BLaER1 (cell line): Measurements from ENCODE around the gene CD55.

Source experiments
- H3K27ac ChIP-seq: shearing (Covaris generic); formaldehyde crosslinking; 2 replicates; pipeline ENCODE4 v1.8.1; 2022
- H3K27me3 ChIP-seq: shearing (Covaris generic); formaldehyde crosslinking; 2 replicates; pipeline ENCODE4 v1.8.1; 2022
- H3K36me3 ChIP-seq: shearing (Covaris generic); formaldehyde crosslinking; 2 replicates; pipeline ENCODE4 v1.8.1; 2022
- H3K4me1 ChIP-seq: shearing (Covaris generic); formaldehyde crosslinking; 2 replicates; pipeline ENCODE4 v1.8.1; 2022
- H3K4me2 ChIP-seq: shearing (Covaris generic); formaldehyde crosslinking; 2 replicates; pipeline ENCODE4 v1.8.1; 2022
- H3K4me3 ChIP-seq: shearing (Covaris generic); formaldehyde crosslinking; 2 replicates; pipeline ENCODE4 v1.8.1; 2022
- H3K9ac ChIP-seq: shearing (Covaris generic); formaldehyde crosslinking; 2 replicates; pipeline ENCODE4 v1.8.1; 2022
- H3K9me3 ChIP-seq: shearing (Covaris generic); formaldehyde crosslinking; 2 replicates; pipeline ENCODE4 v1.8.1; 2022
- H4K20me1 ChIP-seq: shearing (Covaris generic); formaldehyde crosslinking; 2 replicates; pipeline ENCODE4 v1.8.1; 2022
- Cebpa-rat ChIP-seq: shearing (Covaris generic); IDR thresholded peaks from 2 replicates; pipeline ENCODE4 v1.8.1; 2022

The CD55 gene

GRCh38 chr1:207304710-207305488, 16.6 kb upstream of the CD55 start:
- Histone ChIP-seq H3K27ac (no peak overlapping the region), H4K20me1 (no peaks in the 10 kb centered on the region), H3K4me3 (no peak overlapping the region), H3K27me3 (no peaks in the 10 kb centered on the region), H3K36me3 (no peaks in the 10 kb centered on the region), H3K9me3 (0 out of 2 replicates have a peak, but pooled peaks cover 9% of the 10 kb centered on the region), H3K4me1 (peaks cover 5% of the 10 kb centered on the region), H3K9ac (no peak overlapping the region), H3K4me2 (no peak overlapping the region)
- no peak for TF ChIP-seq Cebpa-rat

GRCh38 chr1:207305489-207305873, 16.0 kb upstream of the CD55 start:
- Histone ChIP-seq H3K27ac (no peak overlapping the region), H3K9ac (no peak overlapping the region), H3K9me3 (0 out of 2 replicates have a peak, but pooled peaks cover 9% of the 10 kb centered on the region), H3K4me2 (no peak overlapping the region), H3K4me1 (peaks cover 9% of the 10 kb centered on the region), H3K36me3 (no peaks in the 10 kb centered on the region), H3K27me3 (no peaks in the 10 kb centered on the region), H4K20me1 (no peaks in the 10 kb centered on the region), H3K4me3 (no peak overlapping the region)
- TF ChIP-seq Cebpa-rat = no peak

- peaks cover 14% of the 10 kb centered on the region for H3K4me1 ChIP-seq
Measured at GRCh38 chr1:207306023-207306422, 15.5 kb upstream of the CD55 start.

GRCh38 chr1:207306603-207307002, 14.9 kb upstream of the CD55 start:
- H3K9ac ChIP-seq = no peak overlapping the region
- peaks cover 20% of the 10 kb centered on the region for H3K4me1 ChIP-seq
- no peak overlapping the region for H3K27ac ChIP-seq
- no peak overlapping the region for H3K4me2 ChIP-seq
- TF ChIP-seq Cebpa-rat = no peak
- no peak overlapping the region for H3K4me3 ChIP-seq
- H4K20me1 ChIP-seq = no peaks in the 10 kb centered on the region
- no peaks in the 10 kb centered on the region for H3K36me3 ChIP-seq
- H3K9me3 ChIP-seq = 0 out of 2 replicates have a peak, but pooled peaks cover 9% of the 10 kb centered on the region
- H3K27me3 ChIP-seq = no peaks in the 10 kb centered on the region

More at GRCh38 chr1:207306023-207306422, 15.5 kb upstream of the CD55 start:
- H3K27ac ChIP-seq = no peak overlapping the region
- no peak for TF ChIP-seq Cebpa-rat
- H3K36me3 ChIP-seq = no peaks in the 10 kb centered on the region
- no peaks in the 10 kb centered on the region for H3K27me3 ChIP-seq
- no peaks in the 10 kb centered on the region for H4K20me1 ChIP-seq
- H3K9ac ChIP-seq = no peak overlapping the region
- H3K9me3 ChIP-seq = 0 out of 2 replicates have a peak, but pooled peaks cover 9% of the 10 kb centered on the region
- no peak overlapping the region for H3K4me2 ChIP-seq
- no peak overlapping the region for H3K4me3 ChIP-seq

GRCh38 chr1:207308451-207309190, 12.9 kb upstream of the CD55 start:
- Histone ChIP-seq H3K4me3 (no peak overlapping the region), H3K27ac (no peak overlapping the region), H3K9me3 (no peaks in the 10 kb centered on the region), H3K4me1 (peaks cover 20% of the 10 kb centered on the region), H4K20me1 (no peaks in the 10 kb centered on the region), H3K4me2 (no peak overlapping the region), H3K27me3 (no peaks in the 10 kb centered on the region), H3K36me3 (no peaks in the 10 kb centered on the region), H3K9ac (no peak overlapping the region)
- no peak for TF ChIP-seq Cebpa-rat

- H3K4me1 ChIP-seq = peaks cover 20% of the 10 kb centered on the region
- H3K36me3 ChIP-seq = no peaks in the 10 kb centered on the region
- no peak overlapping the region for H3K9ac ChIP-seq
- H3K27me3 ChIP-seq = no peaks in the 10 kb centered on the region
- H3K4me3 ChIP-seq = no peak overlapping the region
- peak overlapping the region; percentile 51 for H3K4me2 ChIP-seq
- TF ChIP-seq Cebpa-rat = no peak
- H3K27ac ChIP-seq = peak overlapping the region; percentile 8
- no peaks in the 10 kb centered on the region for H4K20me1 ChIP-seq
- no peaks in the 10 kb centered on the region for H3K9me3 ChIP-seq
Measured at GRCh38 chr1:207309745-207310273, 11.7 kb upstream of the CD55 start.

- no peaks in the 10 kb centered on the region for H3K27me3 ChIP-seq
- no peak overlapping the region for H3K4me2 ChIP-seq
- no peak overlapping the region for H3K9ac ChIP-seq
- H3K36me3 ChIP-seq = no peaks in the 10 kb centered on the region
- peaks cover 26% of the 10 kb centered on the region for H3K4me1 ChIP-seq
- no peak overlapping the region for H3K4me3 ChIP-seq
- no peak for TF ChIP-seq Cebpa-rat
- no peak overlapping the region for H3K27ac ChIP-seq
- no peaks in the 10 kb centered on the region for H4K20me1 ChIP-seq
- H3K9me3 ChIP-seq = no peaks in the 10 kb centered on the region
Measured at GRCh38 chr1:207311888-207312603, 9.4 kb upstream of the CD55 start.

- no peak for TF ChIP-seq Cebpa-rat
- peaks cover 31% of the 10 kb centered on the region for H3K4me1 ChIP-seq
Measured at GRCh38 chr1:207312604-207312920, 8.9 kb upstream of the CD55 start.

GRCh38 chr1:207313131-207313530, 8.3 kb upstream of the CD55 start:
- peaks cover 32% of the 10 kb centered on the region for H3K4me1 ChIP-seq
- no peaks in the 10 kb centered on the region for H3K36me3 ChIP-seq
- H3K27me3 ChIP-seq = no peaks in the 10 kb centered on the region
- no peaks in the 10 kb centered on the region for H4K20me1 ChIP-seq
- no peak overlapping the region for H3K9ac ChIP-seq
- TF ChIP-seq Cebpa-rat = no peak
- no peak overlapping the region for H3K27ac ChIP-seq
- no peak overlapping the region for H3K4me2 ChIP-seq
- H3K9me3 ChIP-seq = no peaks in the 10 kb centered on the region
- no peak overlapping the region for H3K4me3 ChIP-seq

More at GRCh38 chr1:207312604-207312920, 8.9 kb upstream of the CD55 start:
- no peak overlapping the region for H3K9ac ChIP-seq
- H3K36me3 ChIP-seq = no peaks in the 10 kb centered on the region
- no peak overlapping the region for H3K4me2 ChIP-seq
- H3K9me3 ChIP-seq = no peaks in the 10 kb centered on the region
- no peaks in the 10 kb centered on the region for H3K27me3 ChIP-seq
- no peak overlapping the region for H3K4me3 ChIP-seq
- no peak overlapping the region for H3K27ac ChIP-seq
- H4K20me1 ChIP-seq = no peaks in the 10 kb centered on the region
